HCT116 (cell line): Measurements from ENCODE around the gene ADARB2. TPM values are rescaled to one million over a fixed set of nuclear protein-coding genes. Genes with fewer than 3 reads are reported as not detected.

Experiments
- ATAC-seq: fragments of 200-7000 bp; cut with Tn5 transposase; 2 replicates; pipeline ENCODE4 v1.9.1; 2020; ENCODE audit warnings: mild to moderate bottlenecking, moderate library complexity
- BruUV-seq: library from RNA; stranded (reverse); fragments of 400-500 nt; replicated peaks from 2 replicates; lab custom pipeline; 2021; lab: Mats Ljungman, UMichigan
- CTCF ChIA-PET: fragments of 300-600 bp; sonication (Branson Sonifier 250); formaldehyde crosslinking; loops from one replicate; lab custom pipeline; 2021; ENCODE audit warnings: antibody characterized with exemption; lab: Charles Lee
- POLR2A ChIA-PET: fragments of 300-600, 350-600 bp; sonication (Branson Sonifier 250); formaldehyde crosslinking; loops from one replicate; lab custom pipeline; 2021; ENCODE audit warnings: antibody characterized with exemption; lab: Charles Lee
- RAD21 ChIA-PET, 2 experiments: fragments of 300-600 bp; sonication (Branson Sonifier 250); formaldehyde crosslinking; loops; one replicate each; lab custom pipeline; 2023; ENCODE audit warnings: low total read pairs in 2 of 2; ENCODE audit not compliant: uncharacterized antibody in 2 of 2, unreplicated experiment in 2 of 2, low non-redundant PET in 1 of 2; lab: Charles Lee
- DNase-seq: peaks from one replicate; pipeline ENCODE4 v3.0.0-alpha.2; 2010; ENCODE audit warnings: low read depth, low spot score
- H2AFZ ChIP-seq: fragments of 200-600 bp; shearing (Covaris generic), sonication (generic); 2 replicates; pipeline ENCODE4 v1.6.1; 2017; ENCODE audit warnings: low read depth, mixed run types, mixed read lengths, antibody characterized with exemption, low read length; ENCODE audit not compliant: poor library complexity, severe bottlenecking
- H3K27ac ChIP-seq: 2 replicates; pipeline ENCODE4 v1.5.1; 2012; ENCODE audit warnings: low read depth, low read length
- H3K27me3 ChIP-seq: fragments of 200-600 bp; sonication (generic); 2 replicates; pipeline ENCODE4 v1.6.1; 2016; ENCODE audit warnings: mixed run types, low read length, mixed read lengths; ENCODE audit not compliant: insufficient read depth
- H3K36me3 ChIP-seq, 2 experiments: fragments of 200-500 bp in 1 of 2; fragments of 200-600 bp in 1 of 2; sonication (Bioruptor generic) in 1 of 2; sonication (generic) in 1 of 2; 2 replicates each; pipeline versions ENCODE4 v1.5.1 to v1.6.1; 2014 to 2016; ENCODE audit warnings: low read length in 2 of 2, inconsistent platforms in 1 of 2, mixed read lengths in 1 of 2, mixed run types in 1 of 2; ENCODE audit not compliant: insufficient read depth in 2 of 2, control insufficient read depth in 1 of 2
- H3K4me1 ChIP-seq, 2 experiments: fragments of 200-600 bp in 1 of 2; sonication (generic) in 1 of 2; 2 replicates each; pipeline versions ENCODE4 v1.5.1 to v1.6.1; 2012 to 2017; ENCODE audit warnings: low read length in 2 of 2, inconsistent platforms in 1 of 2, mild to moderate bottlenecking in 1 of 2, mixed read lengths in 1 of 2, mixed run types in 1 of 2, moderate library complexity in 1 of 2; ENCODE audit not compliant: insufficient read depth in 2 of 2, control insufficient read depth in 1 of 2
- H3K4me2 ChIP-seq: fragments of 200-600 bp; sonication (generic); 2 replicates; pipeline ENCODE4 v1.6.1; 2017; ENCODE audit warnings: mixed run types, low read length, mixed read lengths
- H3K4me3 ChIP-seq, 2 experiments: fragments of 200-600 bp in 1 of 2; sonication (generic) in 1 of 2; replicated peaks in 1 of 2; 2 replicates each; pipeline ENCODE4 v1.5.1; 2011 to 2016; ENCODE audit warnings: low read length in 2 of 2, control low read depth in 1 of 2, low read depth in 1 of 2, mild to moderate bottlenecking in 1 of 2, mixed read lengths in 1 of 2, mixed run types in 1 of 2
- H3K79me2 ChIP-seq: fragments of 200-600 bp; sonication (generic); 2 replicates; pipeline ENCODE4 v1.6.1; 2017; ENCODE audit warnings: mild to moderate bottlenecking, mixed run types, low read length, moderate library complexity, mixed read lengths; ENCODE audit not compliant: insufficient read depth
- H3K9ac ChIP-seq: fragments of 200-600 bp; sonication (generic); 2 replicates; pipeline ENCODE4 v1.6.1; 2016; ENCODE audit warnings: low read length, mixed read lengths
- H3K9me2 ChIP-seq: fragments of 200-600 bp; sonication (generic), shearing (Covaris generic); 2 replicates; pipeline ENCODE4 v1.6.1; 2017; ENCODE audit warnings: mixed run types, mild to moderate bottlenecking, moderate library complexity; ENCODE audit not compliant: insufficient read depth
- H3K9me3 ChIP-seq, 2 experiments: fragments of 200-500 bp in 1 of 2; fragments of 200-600 bp in 1 of 2; sonication (Bioruptor generic) in 1 of 2; sonication (generic) in 1 of 2; 2 replicates each; pipeline ENCODE4 v1.6.1; 2014 to 2017; ENCODE audit warnings: low read length in 2 of 2, mixed read lengths in 2 of 2, inconsistent platforms in 1 of 2, low read depth in 1 of 2, mild to moderate bottlenecking in 1 of 2, mixed run types in 1 of 2, moderate library complexity in 1 of 2; ENCODE audit not compliant: control insufficient read depth in 1 of 2, insufficient read depth in 1 of 2
- H4K20me1 ChIP-seq: fragments of 200-600 bp; sonication (generic), shearing (Covaris generic); 2 replicates; pipeline ENCODE4 v1.6.1; 2017; ENCODE audit warnings: mixed run types, mild to moderate bottlenecking, moderate library complexity; ENCODE audit not compliant: insufficient read depth
- ATF3 ChIP-seq: IDR thresholded peaks from 2 replicates; pipeline ENCODE4 v1.6.1; 2012
- CBX3 ChIP-seq: IDR thresholded peaks from 2 replicates; pipeline ENCODE4 v1.6.1; 2012; ENCODE audit warnings: low read depth
- CEBPB ChIP-seq: IDR thresholded peaks from 2 replicates; pipeline ENCODE4 v1.6.1; 2012; ENCODE audit warnings: low read depth
- EZH2phosphoT487 ChIP-seq: fragments of 200-600 bp; IDR thresholded peaks from 2 replicates; pipeline ENCODE4 v1.6.1; 2018; ENCODE audit warnings: antibody characterized with exemption, borderline replicate concordance
- FOSL1 ChIP-seq: IDR thresholded peaks from 2 replicates; pipeline ENCODE4 v1.6.1; 2012; ENCODE audit warnings: low read depth
- POLR2A ChIP-seq: IDR thresholded peaks from 2 replicates; pipeline ENCODE4 v1.7.0; 2011; ENCODE audit warnings: borderline replicate concordance; ENCODE audit not compliant: insufficient read depth, insufficient read length; ENCODE audit errors: extremely low read depth
- POLR2AphosphoS5 ChIP-seq: IDR thresholded peaks from 2 replicates; pipeline ENCODE4 v1.6.1; 2011; ENCODE audit warnings: mild to moderate bottlenecking, low read depth, low read length, moderate library complexity
- RAD21 ChIP-seq: IDR thresholded peaks from 2 replicates; pipeline ENCODE4 v1.6.1; 2012; ENCODE audit warnings: low read depth, mild to moderate bottlenecking
- SIN3A ChIP-seq: IDR thresholded peaks from 2 replicates; pipeline ENCODE4 v1.6.1; 2012; ENCODE audit warnings: low read depth
- SP1 ChIP-seq: IDR thresholded peaks from 2 replicates; pipeline ENCODE4 v1.6.1; 2012; ENCODE audit warnings: low read depth
- SRF ChIP-seq: IDR thresholded peaks from 2 replicates; pipeline ENCODE4 v1.6.1; 2012; ENCODE audit warnings: low read depth
- TCF7L2 ChIP-seq: IDR thresholded peaks from 2 replicates; pipeline ENCODE4 v1.7.0; 2011; ENCODE audit warnings: borderline replicate concordance, inconsistent platforms; ENCODE audit not compliant: insufficient read depth, insufficient read length; ENCODE audit errors: extremely low read depth
- YY1 ChIP-seq: IDR thresholded peaks from 2 replicates; pipeline ENCODE4 v1.6.1; 2011; ENCODE audit warnings: low read length, low read depth, moderate library complexity, mild to moderate bottlenecking; ENCODE audit not compliant: insufficient replicate concordance; ENCODE audit errors: extremely low read depth
- ZFX ChIP-seq: fragments of 450-650 bp; IDR thresholded peaks from 2 replicates; pipeline ENCODE4 v1.6.1; 2017
- ZNF274 ChIP-seq: fragments of 200-500 bp; sonication (Bioruptor generic); IDR thresholded peaks from 2 replicates; pipeline ENCODE4 v1.6.1; 2014; ENCODE audit warnings: mild to moderate bottlenecking, low read depth, low read length, inconsistent platforms
- intact Hi-C: fragments of 100-400 bp; cut with micrococcal nuclease; formaldehyde crosslinking; loops from 2 replicates; pipeline ENCODE4 v1.10.0; 2022
- total RNA-seq: library from RNA; stranded (reverse); gene quantifications from one replicate; pipeline ENCODE4 v1.2.1, GENCODE V29; 2021; ENCODE audit not compliant: unreplicated experiment
- TF ChIP-seq, protein P1 (sequence below): IDR thresholded peaks from 2 replicates; pipeline ENCODE4 v1.6.1; 2012; ENCODE audit warnings: low read depth
- TF ChIP-seq, protein P2 (sequence below): IDR thresholded peaks from 2 replicates; pipeline ENCODE4 v1.6.1; 2011; ENCODE audit warnings: mild to moderate bottlenecking, low read length, moderate library complexity; ENCODE audit not compliant: insufficient replicate concordance; ENCODE audit errors: extremely low read depth

The ADARB2 gene
- total RNA-seq, 1 experiment from 2014 or later: not detected

DNA sequence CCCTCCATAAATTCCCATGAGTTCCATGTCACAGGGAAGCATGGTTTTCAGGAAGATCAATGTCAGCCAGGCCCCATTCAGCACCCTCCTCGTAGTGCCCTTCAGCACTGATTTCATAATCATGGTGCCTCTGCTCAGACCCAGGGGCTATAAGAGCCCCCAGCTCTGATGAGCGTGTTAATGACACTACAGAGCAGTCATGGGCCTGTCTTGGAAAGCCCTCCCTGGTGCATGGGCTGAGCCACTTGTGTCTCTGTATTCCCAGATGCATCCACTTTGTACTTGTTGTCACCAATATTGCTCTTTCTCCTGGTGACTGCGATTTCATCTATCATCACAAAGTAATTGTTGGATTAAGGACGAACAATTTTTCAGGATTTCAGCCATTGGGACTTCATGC is 154.6 kb downstream of the ADARB2 start:
- TF ChIP-seq SIN3A (no peak), EZH2phosphoT487 (no peak), SP1 (no peak), POLR2AphosphoS5 (no peak), CBX3 (no peak), SRF (no peak), FOSL1 (no peak), POLR2A (no peak), YY1 (no peak), ZFX (no peak), ATF3 (no peak), CEBPB (no peak), TCF7L2 (no peak), ZNF274 (no peak), RAD21 (no peak)
- TF ChIP-seq, protein P1, sequence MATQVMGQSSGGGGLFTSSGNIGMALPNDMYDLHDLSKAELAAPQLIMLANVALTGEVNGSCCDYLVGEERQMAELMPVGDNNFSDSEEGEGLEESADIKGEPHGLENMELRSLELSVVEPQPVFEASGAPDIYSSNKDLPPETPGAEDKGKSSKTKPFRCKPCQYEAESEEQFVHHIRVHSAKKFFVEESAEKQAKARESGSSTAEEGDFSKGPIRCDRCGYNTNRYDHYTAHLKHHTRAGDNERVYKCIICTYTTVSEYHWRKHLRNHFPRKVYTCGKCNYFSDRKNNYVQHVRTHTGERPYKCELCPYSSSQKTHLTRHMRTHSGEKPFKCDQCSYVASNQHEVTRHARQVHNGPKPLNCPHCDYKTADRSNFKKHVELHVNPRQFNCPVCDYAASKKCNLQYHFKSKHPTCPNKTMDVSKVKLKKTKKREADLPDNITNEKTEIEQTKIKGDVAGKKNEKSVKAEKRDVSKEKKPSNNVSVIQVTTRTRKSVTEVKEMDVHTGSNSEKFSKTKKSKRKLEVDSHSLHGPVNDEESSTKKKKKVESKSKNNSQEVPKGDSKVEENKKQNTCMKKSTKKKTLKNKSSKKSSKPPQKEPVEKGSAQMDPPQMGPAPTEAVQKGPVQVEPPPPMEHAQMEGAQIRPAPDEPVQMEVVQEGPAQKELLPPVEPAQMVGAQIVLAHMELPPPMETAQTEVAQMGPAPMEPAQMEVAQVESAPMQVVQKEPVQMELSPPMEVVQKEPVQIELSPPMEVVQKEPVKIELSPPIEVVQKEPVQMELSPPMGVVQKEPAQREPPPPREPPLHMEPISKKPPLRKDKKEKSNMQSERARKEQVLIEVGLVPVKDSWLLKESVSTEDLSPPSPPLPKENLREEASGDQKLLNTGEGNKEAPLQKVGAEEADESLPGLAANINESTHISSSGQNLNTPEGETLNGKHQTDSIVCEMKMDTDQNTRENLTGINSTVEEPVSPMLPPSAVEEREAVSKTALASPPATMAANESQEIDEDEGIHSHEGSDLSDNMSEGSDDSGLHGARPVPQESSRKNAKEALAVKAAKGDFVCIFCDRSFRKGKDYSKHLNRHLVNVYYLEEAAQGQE: no peak
- TF ChIP-seq, protein P2, sequence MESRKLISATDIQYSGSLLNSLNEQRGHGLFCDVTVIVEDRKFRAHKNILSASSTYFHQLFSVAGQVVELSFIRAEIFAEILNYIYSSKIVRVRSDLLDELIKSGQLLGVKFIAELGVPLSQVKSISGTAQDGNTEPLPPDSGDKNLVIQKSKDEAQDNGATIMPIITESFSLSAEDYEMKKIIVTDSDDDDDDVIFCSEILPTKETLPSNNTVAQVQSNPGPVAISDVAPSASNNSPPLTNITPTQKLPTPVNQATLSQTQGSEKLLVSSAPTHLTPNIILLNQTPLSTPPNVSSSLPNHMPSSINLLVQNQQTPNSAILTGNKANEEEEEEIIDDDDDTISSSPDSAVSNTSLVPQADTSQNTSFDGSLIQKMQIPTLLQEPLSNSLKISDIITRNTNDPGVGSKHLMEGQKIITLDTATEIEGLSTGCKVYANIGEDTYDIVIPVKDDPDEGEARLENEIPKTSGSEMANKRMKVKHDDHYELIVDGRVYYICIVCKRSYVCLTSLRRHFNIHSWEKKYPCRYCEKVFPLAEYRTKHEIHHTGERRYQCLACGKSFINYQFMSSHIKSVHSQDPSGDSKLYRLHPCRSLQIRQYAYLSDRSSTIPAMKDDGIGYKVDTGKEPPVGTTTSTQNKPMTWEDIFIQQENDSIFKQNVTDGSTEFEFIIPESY: no peak
- H3K36me3 ChIP-seq: no peaks in the 10 kb centered on the region
- H3K79me2 ChIP-seq: no peaks in the 10 kb centered on the region
- intact Hi-C loops: no loop called here
- H3K9me2 ChIP-seq: no peaks in the 10 kb centered on the region
- no peaks in the 10 kb centered on the region for H4K20me1 ChIP-seq
- DNase-seq (no peak), ATAC-seq (no peak)
- H3K4me2 ChIP-seq: no peak overlapping the region
- H3K9me3 ChIP-seq: no peaks in the 10 kb centered on the region
- H3K9ac ChIP-seq: no peak overlapping the region
- no peak overlapping the region for H3K4me3 ChIP-seq
- ChIA-PET POLR2A (no interaction called here), CTCF (no interaction called here), RAD21 (no interaction called here)
- BruUV-seq: no TSS peak
- no peak overlapping the region for H2AFZ ChIP-seq
- peaks cover 17% of the 10 kb centered on the region for H3K27me3 ChIP-seq
- no peak overlapping the region for H3K27ac ChIP-seq
- no peaks in the 10 kb centered on the region for H3K4me1 ChIP-seq
